GM12891 (cell line): ENCODE data around the gene ANXA6.

Source experiments
- DNase-seq: peaks from one replicate; pipeline ENCODE4 v3.0.0; 2011; ENCODE audit warnings: low spot score; ENCODE audit not compliant: insufficient read length
- FAIRE-seq: peaks from 2 replicates; lab custom pipeline; 2011; peaks lifted over from hg19 to GRCh38; lab: Jason Lieb, UNC
- PAX5 ChIP-seq: IDR thresholded peaks from 2 replicates; pipeline ENCODE4 v1.6.1; 2011; ENCODE audit warnings: low read length, moderate library complexity, mild to moderate bottlenecking; ENCODE audit not compliant: insufficient read depth, severe bottlenecking
- POLR2A ChIP-seq: IDR thresholded peaks from 2 replicates; pipeline ENCODE4 v1.6.1; 2011; ENCODE audit warnings: low read depth, low read length, control low read depth
- POLR2AphosphoS5 ChIP-seq: IDR thresholded peaks from 2 replicates; pipeline ENCODE4 v1.6.1; 2011; ENCODE audit warnings: low read depth, low read length, control low read depth
- POU2F2 ChIP-seq: IDR thresholded peaks from 2 replicates; pipeline ENCODE4 v1.6.1; 2011; ENCODE audit warnings: low read depth, mild to moderate bottlenecking, control low read depth, low read length, moderate library complexity
- SPI1 ChIP-seq: IDR thresholded peaks from 2 replicates; pipeline ENCODE4 v1.6.1; 2011; ENCODE audit warnings: low read depth, low read length, control low read depth
- TAF1 ChIP-seq: IDR thresholded peaks from 2 replicates; pipeline ENCODE4 v1.6.1; 2011; ENCODE audit warnings: low read depth, low read length, control low read depth

The ANXA6 gene

DNA sequence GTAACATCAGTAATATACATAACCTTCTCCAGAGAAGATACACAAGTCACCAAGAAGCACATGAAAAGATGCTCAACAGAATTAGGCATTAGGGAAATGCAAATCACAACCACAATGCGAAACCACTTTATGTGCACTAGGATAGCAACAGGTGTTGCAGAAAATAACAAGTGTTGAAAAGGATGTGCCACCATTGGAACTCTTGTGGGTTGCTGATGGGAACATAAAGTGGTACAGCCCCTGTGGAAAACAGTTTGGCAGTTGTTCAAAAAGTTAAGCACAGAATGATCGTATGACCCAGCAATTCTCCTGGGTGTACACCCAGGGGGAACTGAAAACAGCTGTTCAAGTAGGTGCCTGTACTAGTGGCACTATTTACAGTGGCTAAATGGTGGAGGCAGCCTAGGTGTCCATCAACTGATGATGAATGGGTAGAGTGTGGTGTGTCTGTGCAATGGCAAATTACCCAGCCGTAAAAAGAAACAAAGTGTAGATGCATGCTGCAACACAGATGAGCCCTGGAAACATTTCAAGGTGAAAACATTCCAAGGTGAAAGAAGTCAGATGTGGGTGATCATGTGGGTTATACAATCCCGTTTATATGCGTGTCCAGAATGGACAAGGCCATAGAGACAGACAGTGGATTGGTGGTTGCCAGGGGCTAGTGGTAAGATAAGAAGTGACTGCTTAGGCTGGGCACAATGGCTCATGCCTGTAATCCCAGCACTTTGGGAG, 39.1 kb upstream of the ANXA6 start:
- DNase-seq (peak; percentile 29), FAIRE-seq (peak; percentile 96)
- TF ChIP-seq SPI1 (peak; percentile 91), TAF1 (no peak), POLR2A (no peak), POU2F2 (0 out of 2 replicates have a peak, but pooled peaks have one; percentile 10)

DNA sequence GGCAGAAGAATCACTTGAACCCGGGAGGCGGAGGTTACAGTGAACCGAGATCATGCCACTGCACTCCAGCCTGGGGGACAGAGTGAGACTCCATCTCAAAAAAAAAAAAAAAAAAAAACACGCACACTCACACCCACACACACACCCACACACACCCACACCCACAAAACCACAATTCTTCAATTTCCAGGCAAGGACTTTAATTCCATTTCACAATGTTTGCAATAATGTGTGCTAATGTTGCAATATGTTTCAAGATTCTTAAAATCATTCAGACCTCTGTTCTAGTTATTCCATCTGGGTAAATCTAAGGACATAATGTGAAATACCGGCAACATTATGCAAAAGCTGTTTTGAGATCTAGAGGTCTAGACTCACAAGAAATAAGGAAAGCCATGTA, 38.0 kb upstream of the ANXA6 start:
- DNase-seq (no peak), FAIRE-seq (no peak)
- TF ChIP-seq TAF1 (no peak), SPI1 (no peak), POLR2A (no peak), POLR2AphosphoS5 (no peak), PAX5 (no peak), POU2F2 (no peak)

DNA sequence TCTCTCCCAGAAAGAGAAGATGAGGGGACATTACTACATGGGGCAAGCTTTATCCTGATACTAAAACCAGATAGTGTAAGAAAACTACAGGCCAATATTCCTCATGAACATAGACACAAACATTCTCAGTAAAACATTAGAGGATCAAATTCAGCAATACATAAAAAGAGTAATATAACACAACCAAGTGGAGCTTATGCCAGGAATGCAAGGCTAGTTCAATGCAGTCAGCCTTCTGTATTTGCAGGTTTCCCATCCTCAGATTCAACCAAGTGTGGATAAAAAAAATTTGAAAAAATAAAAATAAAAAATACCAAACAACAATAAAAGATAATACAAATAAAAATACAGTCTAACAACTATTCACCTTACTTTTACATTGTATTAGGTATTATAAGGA, 35.0 kb upstream of the ANXA6 start:
- FAIRE-seq (no peak), DNase-seq (no peak)
- TF ChIP-seq TAF1 (no peak), SPI1 (no peak), PAX5 (no peak), POLR2A (no peak), POU2F2 (no peak), POLR2AphosphoS5 (no peak)

DNA sequence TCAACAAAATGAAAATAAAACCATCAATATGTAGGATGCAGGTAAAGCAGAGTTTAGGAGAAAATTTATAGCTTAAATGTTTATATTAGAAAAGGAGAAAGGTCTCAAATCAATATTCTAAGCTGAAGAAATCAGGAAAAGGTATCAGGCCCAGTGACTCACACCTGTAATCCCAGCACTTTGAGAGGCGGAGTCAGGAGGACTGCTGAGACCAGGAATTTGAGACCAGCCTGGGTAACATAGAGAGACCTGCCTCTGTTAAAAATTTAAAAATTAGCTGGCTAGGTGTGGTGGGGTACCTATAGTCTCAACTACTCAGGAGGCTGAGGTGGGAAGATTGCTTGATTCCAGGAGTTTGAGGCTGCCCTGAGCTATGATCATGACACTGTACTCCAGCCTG, 34.1 kb upstream of the ANXA6 start:
- TF ChIP-seq POLR2AphosphoS5 (no peak), PAX5 (no peak), SPI1 (no peak), TAF1 (no peak)
- DNase-seq, result no peak
- FAIRE-seq, result no peak

DNA sequence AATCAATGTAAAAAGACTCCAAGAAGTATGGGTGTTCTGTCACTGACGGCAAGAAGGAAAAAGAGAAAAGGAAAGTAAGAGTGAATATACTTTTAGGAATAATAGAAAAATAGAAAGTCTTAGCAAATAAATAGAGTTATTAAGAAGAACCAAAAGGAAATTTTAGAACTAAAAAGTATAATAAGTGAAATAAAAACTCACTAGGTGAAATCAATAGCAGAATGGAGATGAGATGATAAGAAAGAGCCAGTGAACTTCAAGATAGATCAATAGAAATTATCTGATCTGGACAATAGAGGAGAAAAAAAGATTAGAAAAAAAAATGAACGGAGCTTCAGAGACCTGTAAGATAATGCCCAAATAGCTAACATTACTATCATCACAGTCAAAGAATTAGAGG, 31.6 kb upstream of the ANXA6 start:
- DNase-seq (no peak), FAIRE-seq (no peak)
- TF ChIP-seq TAF1 (no peak), POU2F2 (no peak), PAX5 (no peak), POLR2A (no peak)

DNA sequence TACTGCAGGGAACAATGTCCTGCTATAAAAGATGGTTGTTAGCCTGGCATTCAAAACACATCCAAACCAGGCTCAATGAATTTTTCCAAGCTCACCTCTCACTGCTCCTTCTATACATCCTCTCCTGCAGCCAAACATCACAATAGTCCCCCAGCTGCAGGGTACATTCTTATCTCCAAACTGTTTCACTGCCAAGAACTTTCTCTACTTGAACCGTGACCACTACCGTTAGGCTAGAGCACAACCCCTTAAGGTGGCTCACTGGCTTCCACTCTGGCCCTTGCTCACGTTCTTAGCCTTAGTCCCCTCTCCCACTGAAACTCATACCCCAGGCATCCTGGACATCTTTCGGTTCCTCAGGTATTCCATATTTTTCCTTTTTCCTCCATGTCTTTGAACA, 29.0 kb upstream of the ANXA6 start:
- TF ChIP-seq TAF1, result no peak
- no peak for DNase-seq
- no peak for FAIRE-seq

DNA sequence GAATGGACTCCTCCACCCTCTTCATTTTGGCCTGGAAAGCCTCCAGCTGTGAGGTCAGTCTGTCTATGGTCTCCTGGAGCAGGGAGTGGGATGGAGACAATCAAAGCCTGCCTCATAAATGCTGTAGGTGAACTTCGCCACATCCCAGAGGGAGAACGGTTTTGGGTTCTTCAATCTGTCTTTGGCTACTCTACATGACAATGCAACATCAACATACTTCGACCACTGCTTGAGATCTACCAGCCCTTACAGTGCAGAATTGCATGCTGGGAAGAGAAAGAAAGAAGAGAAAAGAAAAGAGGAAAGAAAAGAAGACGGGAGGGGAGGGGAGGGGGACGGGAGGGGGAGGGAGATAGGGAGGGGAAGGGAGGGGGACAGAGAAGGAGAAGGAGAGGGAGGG, 28.5 kb upstream of the ANXA6 start:
- TF ChIP-seq POLR2A (no peak), PAX5 (no peak), TAF1 (no peak), SPI1 (no peak), POLR2AphosphoS5 (no peak), POU2F2 (no peak)
- FAIRE-seq (no peak), DNase-seq (no peak)

DNA sequence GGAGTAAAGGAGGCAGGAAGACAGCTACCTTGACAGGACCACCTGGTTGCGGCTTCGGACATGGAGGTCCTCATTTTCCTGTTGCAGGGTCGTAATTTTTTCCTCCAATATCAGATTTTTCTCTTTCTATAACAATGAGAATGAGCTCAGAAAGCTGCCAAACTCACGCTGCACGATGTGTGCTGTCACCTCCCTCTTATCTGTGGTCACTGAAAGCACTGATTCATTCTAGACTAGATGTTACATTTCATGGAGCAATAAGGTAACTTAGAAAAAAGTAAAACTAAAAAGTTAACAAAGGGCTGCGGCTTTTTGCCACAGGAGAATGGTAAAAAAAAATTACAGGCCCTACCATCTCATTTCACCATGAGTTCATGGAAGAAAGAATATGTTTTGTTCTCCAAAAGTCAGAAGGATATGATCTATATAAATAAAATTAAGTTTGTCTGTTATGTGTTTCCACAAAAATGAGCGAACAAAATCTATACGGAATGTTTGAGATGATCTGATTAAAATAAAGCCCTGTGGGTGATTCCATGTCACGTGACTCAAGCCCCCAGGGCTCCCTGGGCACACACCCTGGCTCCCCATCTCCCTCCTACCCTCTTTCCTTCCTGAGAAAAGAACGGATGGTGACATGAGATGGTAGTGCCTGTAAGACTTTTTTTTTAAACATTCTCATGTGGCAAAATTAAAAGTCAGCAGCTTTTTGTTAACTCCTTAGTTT, 26.9 kb upstream of the ANXA6 start:
- no peak for FAIRE-seq
- TF ChIP-seq POLR2A, result no peak
- no peak for TF ChIP-seq POU2F2
- no peak for TF ChIP-seq POLR2AphosphoS5
- TF ChIP-seq SPI1, result no peak
- DNase-seq, result no peak

DNA sequence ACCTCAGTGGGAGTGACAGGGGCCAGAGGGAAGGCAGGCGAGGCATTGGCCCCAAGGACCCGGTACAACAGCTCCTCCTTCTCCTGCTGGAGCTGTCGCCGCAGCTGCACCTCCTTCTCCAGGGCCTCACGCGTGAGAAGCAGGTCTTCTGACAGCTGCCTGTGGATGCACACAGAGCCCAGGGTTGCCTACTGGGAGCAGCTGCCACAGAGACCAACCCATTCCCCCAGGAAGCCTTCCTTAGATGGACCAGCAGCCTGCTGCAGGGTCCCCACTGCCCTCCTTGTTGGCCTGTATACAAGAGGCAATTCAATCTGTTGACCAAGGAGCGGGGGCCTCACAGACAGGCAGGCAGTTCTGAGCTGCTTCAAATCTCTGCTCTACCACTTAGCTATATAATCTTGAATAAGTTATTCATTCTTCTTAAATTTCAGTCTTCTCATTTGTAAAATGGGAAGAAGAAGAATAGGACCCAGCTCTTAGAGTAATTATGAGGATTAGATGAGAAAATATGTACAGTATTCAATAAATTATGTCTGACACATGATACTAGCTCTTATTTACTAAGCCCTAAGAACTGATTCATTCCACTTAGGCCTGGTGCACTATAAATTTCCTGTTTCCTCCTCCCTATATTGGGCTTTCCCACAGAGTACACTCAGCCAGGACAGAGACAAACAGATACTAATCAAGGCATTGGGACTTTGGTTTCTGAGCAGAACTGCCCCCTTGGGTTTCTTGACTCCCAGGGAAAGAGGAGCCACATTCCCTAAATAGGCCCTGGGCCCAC, 26.1 kb upstream of the ANXA6 start:
- no peak for TF ChIP-seq TAF1
- TF ChIP-seq SPI1, result no peak
- DNase-seq (no peak), FAIRE-seq (no peak)

DNA sequence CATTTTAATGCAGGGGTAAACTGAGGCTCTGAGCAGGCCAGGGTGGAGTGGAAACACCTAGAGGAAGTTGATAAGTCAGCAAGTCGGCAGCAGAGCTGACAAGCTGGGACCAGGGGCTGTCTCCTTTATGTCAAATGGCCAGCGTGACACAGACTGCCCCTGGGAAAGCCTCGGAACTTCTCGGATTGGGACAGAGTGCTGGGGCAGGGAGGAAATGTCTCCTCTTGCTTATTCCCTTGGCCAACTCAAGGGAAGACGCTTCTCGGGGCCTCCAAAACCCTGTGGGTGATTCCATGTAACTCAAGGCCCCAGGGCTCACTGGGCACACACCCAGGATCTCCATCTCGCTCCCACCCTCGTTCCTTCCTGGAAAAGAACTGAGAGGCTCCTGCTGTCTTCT, 25.4 kb upstream of the ANXA6 start:
- no peak for TF ChIP-seq POLR2A
- no peak for TF ChIP-seq POLR2AphosphoS5
- TF ChIP-seq SPI1, result no peak
- TF ChIP-seq PAX5, result no peak
- no peak for TF ChIP-seq POU2F2
- no peak for TF ChIP-seq TAF1
- DNase-seq (no peak), FAIRE-seq (no peak)
